Smooth muscle cell of bladder (primary cell): ENCODE measurements around the gene PRAMEF8. TPM values are rescaled to one million over a fixed set of nuclear protein-coding genes. Genes with fewer than 3 reads are reported as not detected.

Experiments
- total RNA-seq: library from RNA; depleted of rRNA; stranded (reverse); fragments of >200 nt; gene quantifications from 2 replicates; pipeline ENCODE4 v1.2.3, GENCODE V29; 2014

PRAMEF8 gene
- not detected in 2 replicates for total RNA-seq

GRCh38 chr1:13285037-13285436 lies at the start of gene PRAMEF8:
PRAMEF8 (minus strand) TSS chr1:13285137; CDS start chr1:13284091, 1,046 bp downstream.

GRCh38 chr1:13315281-13315680 lies 30.3 kb upstream of the PRAMEF8 start, which contains the start of gene PRAMEF15:
PRAMEF15 (plus strand) TSS chr1:13315581; CDS start chr1:13318408, 2,827 bp downstream.

GRCh38 chr1:13303239-13303638 lies 18.3 kb upstream of the PRAMEF8 start, which contains the start of gene PRAMEF33:
PRAMEF33 (plus strand) TSS chr1:13303539; CDS start chr1:13305955, 2,416 bp downstream.

GRCh38 chr1:13253898-13254297 lies 31.0 kb downstream of the PRAMEF8 start, which contains the start of gene PRAMEF5:
PRAMEF5 (plus strand) TSS chr1:13254198; CDS start chr1:13259269, 5,071 bp downstream.

Other genes with a start within 250 kb of the PRAMEF8 start
- gene PRAMEF27, start 228.6 kb downstream of the PRAMEF8 start, total RNA-seq = not detected in 2 replicates
- not detected in 2 replicates for gene HNRNPCL3, start 224.4 kb downstream of the PRAMEF8 start, total RNA-seq
- not detected in 2 replicates for gene PRAMEF25, start 214.4 kb downstream of the PRAMEF8 start, total RNA-seq
- not detected in 2 replicates for gene HNRNPCL2, start 168.3 kb downstream of the PRAMEF8 start, total RNA-seq
- not detected in 2 replicates for gene PRAMEF26, start 129.1 kb downstream of the PRAMEF8 start, total RNA-seq
- not detected in 2 replicates for gene HNRNPCL4, start 119.5 kb downstream of the PRAMEF8 start, total RNA-seq
- not detected in 2 replicates for gene PRAMEF9, start 113.3 kb downstream of the PRAMEF8 start, total RNA-seq
- gene PRAMEF13, start 83.7 kb downstream of the PRAMEF8 start, total RNA-seq = not detected in 2 replicates
- not detected in 2 replicates for gene PRAMEF18, start 59.0 kb downstream of the PRAMEF8 start, total RNA-seq
- not detected in 2 replicates for gene PRAMEF5, start 30.9 kb downstream of the PRAMEF8 start, total RNA-seq
- gene PRAMEF33, start 18.4 kb upstream of the PRAMEF8 start, total RNA-seq = not detected in 2 replicates
- not detected in 2 replicates for gene PRAMEF15, start 30.4 kb upstream of the PRAMEF8 start, total RNA-seq
- gene PRAMEF14, start 62.0 kb upstream of the PRAMEF8 start, total RNA-seq = not detected in 2 replicates
- gene PRAMEF19, start 86.8 kb upstream of the PRAMEF8 start, total RNA-seq = not detected in 2 replicates
- not detected in 2 replicates for gene PRAMEF17, start 104.5 kb upstream of the PRAMEF8 start, total RNA-seq
- not detected in 2 replicates for gene PRAMEF20, start 125.3 kb upstream of the PRAMEF8 start, total RNA-seq
- 0.09 and 0.28 TPM in 2 replicates for gene LRRC38, start 228.9 kb upstream of the PRAMEF8 start, total RNA-seq